DND-41 (cell line): ENCODE results near the gene FOXD2.

Experiments
- ATAC-seq: fragments of 200-7000 bp; cut with Tn5 transposase; 3 replicates; pipeline ENCODE4 v1.9.1; 2021; ENCODE audit warnings: low read depth; ENCODE audit not compliant: insufficient read depth
- DNase-seq: peaks from one replicate; pipeline ENCODE4 v3.0.0-alpha.2; 2020
- H2AFZ ChIP-seq: 2 replicates; pipeline ENCODE4 v1.6.0; 2012; ENCODE audit warnings: low read depth, low read length
- H3K27ac ChIP-seq: 2 replicates; pipeline ENCODE4 v1.5.1; 2012; ENCODE audit warnings: low read length, inconsistent platforms
- H3K27me3 ChIP-seq: fragments of 200-600 bp; sonication (generic); 2 replicates; pipeline ENCODE4 v1.6.0; 2012; ENCODE audit warnings: low read length, mild to moderate bottlenecking, inconsistent platforms; ENCODE audit not compliant: insufficient read depth, poor library complexity
- H3K36me3 ChIP-seq: 2 replicates; pipeline ENCODE4 v1.5.1; 2012; ENCODE audit warnings: low read length, inconsistent platforms; ENCODE audit not compliant: insufficient read depth
- H3K4me1 ChIP-seq: 2 replicates; pipeline ENCODE4 v1.5.1; 2012; ENCODE audit warnings: mild to moderate bottlenecking, low read length; ENCODE audit not compliant: insufficient read depth
- H3K4me2 ChIP-seq: 2 replicates; pipeline ENCODE4 v1.6.0; 2012; ENCODE audit warnings: mild to moderate bottlenecking, moderate library complexity, low read length, inconsistent platforms; ENCODE audit not compliant: insufficient read depth
- H3K4me3 ChIP-seq, 2 experiments: fragments of 200-600 bp in 1 of 2; shearing (Covaris generic) in 1 of 2; 2 replicates each; pipeline ENCODE4 v1.5.1; 2012 to 2016; ENCODE audit warnings: inconsistent platforms in 2 of 2, low read length in 2 of 2, mild to moderate bottlenecking in 2 of 2, low read depth in 1 of 2, moderate library complexity in 1 of 2
- H3K79me2 ChIP-seq: 2 replicates; pipeline ENCODE4 v1.6.0; 2012; ENCODE audit warnings: low read length, inconsistent platforms; ENCODE audit not compliant: insufficient read depth
- H3K9ac ChIP-seq: 2 replicates; pipeline ENCODE4 v1.6.0; 2012; ENCODE audit warnings: low read depth, mild to moderate bottlenecking, inconsistent platforms, low read length, moderate library complexity
- H3K9me3 ChIP-seq: 2 replicates; pipeline ENCODE4 v1.5.1; 2012; ENCODE audit warnings: low read length, moderate library complexity, mild to moderate bottlenecking, inconsistent platforms; ENCODE audit not compliant: insufficient read depth, severe bottlenecking
- H4K20me1 ChIP-seq: 2 replicates; pipeline ENCODE4 v1.6.0; 2012; ENCODE audit warnings: low read length; ENCODE audit not compliant: insufficient read depth
- CTCF ChIP-seq: IDR thresholded peaks from 2 replicates; pipeline ENCODE4 v1.5.1; 2012; ENCODE audit warnings: borderline replicate concordance, low read length, moderate library complexity, mild to moderate bottlenecking; ENCODE audit not compliant: poor library complexity, severe bottlenecking; ENCODE audit errors: extremely low read depth
- EZH2 ChIP-seq: IDR thresholded peaks from 3 replicates; pipeline ENCODE4 v1.6.1; 2012; ENCODE audit warnings: borderline replicate concordance, low read depth, mild to moderate bottlenecking, moderate library complexity, low read length, inconsistent platforms; ENCODE audit not compliant: severe bottlenecking

The FOXD2 gene

GRCh38 chr1:47418681-47419325 lies 19.0 kb upstream of the FOXD2 start:
- Histone ChIP-seq H3K27ac (no peak overlapping the region), H3K4me2 (no peak overlapping the region), H4K20me1 (peaks cover 3% of the 10 kb centered on the region; the same call in 1 of the 2 replicates), H3K36me3 (no peaks in the 10 kb centered on the region), H3K27me3 (no peaks in the 10 kb centered on the region), H3K9me3 (no peaks in the 10 kb centered on the region), H3K4me3 (no peak overlapping the region), H3K9ac (no peak overlapping the region), H2AFZ (no peak overlapping the region), H3K4me1 (no peaks in the 10 kb centered on the region), H3K79me2 (no peaks in the 10 kb centered on the region)
- TF ChIP-seq CTCF: no peak
- TF ChIP-seq EZH2: no peak
- ATAC-seq: no peak
- no peak for DNase-seq

DNA sequence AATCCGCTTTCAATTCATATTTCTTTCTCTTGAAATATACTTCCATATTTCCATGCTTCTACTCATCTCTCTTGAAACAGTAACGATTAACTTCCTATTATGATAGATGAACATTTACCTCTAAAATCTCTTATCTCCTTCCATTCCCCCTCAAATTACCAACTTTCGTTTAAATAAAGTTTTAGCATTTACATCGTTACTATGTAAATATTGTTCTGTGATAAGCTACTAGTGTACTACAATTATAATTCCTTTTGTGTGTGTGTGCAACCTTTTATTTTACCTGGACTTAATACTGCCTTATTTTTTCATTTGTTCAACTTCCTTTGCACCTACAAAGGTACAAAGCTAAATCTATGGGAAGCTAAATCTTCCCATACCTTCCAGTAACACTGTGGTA lies 17.3 kb upstream of the FOXD2 start:
- H3K4me2 ChIP-seq: no peak overlapping the region
- H3K9me3 ChIP-seq: no peaks in the 10 kb centered on the region
- H4K20me1 ChIP-seq: peaks cover 13% of the 10 kb centered on the region; the same call in 1 of the 2 replicates
- no peak overlapping the region for H2AFZ ChIP-seq
- no peaks in the 10 kb centered on the region for H3K4me1 ChIP-seq
- TF ChIP-seq EZH2 (no peak), CTCF (no peak)
- H3K27me3 ChIP-seq: no peaks in the 10 kb centered on the region
- DNase-seq (no peak), ATAC-seq (no peak)
- no peak overlapping the region for H3K27ac ChIP-seq
- no peak overlapping the region for H3K4me3 ChIP-seq
- H3K9ac ChIP-seq: no peak overlapping the region
- no peaks in the 10 kb centered on the region for H3K79me2 ChIP-seq
- no peaks in the 10 kb centered on the region for H3K36me3 ChIP-seq

DNA sequence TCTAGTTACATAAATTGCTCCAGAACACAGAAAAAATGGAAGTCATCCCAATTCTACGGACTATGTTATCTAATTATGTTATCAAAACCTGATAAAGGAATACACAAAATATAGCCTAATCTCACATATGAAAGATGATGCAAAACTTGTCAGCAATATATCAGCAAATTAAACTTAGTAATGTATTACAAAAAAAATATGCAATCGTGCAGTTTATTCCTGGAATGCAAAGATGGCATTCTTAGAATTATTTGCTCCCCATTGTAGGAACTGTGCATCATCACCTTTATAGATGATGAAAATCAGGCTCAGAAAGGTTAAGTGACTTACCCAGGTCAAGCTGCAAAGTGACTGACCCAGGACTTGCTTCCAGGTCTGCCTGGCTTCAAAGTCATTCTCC lies 14.0 kb upstream of the FOXD2 start:
- DNase-seq (no peak), ATAC-seq (no peak)
- Histone ChIP-seq H3K27ac (no peak overlapping the region), H3K9me3 (no peaks in the 10 kb centered on the region), H2AFZ (no peak overlapping the region), H3K4me2 (no peak overlapping the region), H3K4me1 (no peaks in the 10 kb centered on the region), H4K20me1 (peaks cover 31% of the 10 kb centered on the region), H3K36me3 (no peaks in the 10 kb centered on the region), H3K27me3 (no peaks in the 10 kb centered on the region), H3K79me2 (no peaks in the 10 kb centered on the region), H3K4me3 (no peak overlapping the region), H3K9ac (no peak overlapping the region)
- TF ChIP-seq EZH2: no peak
- no peak for TF ChIP-seq CTCF
